Mucosa of rectum (tissue), 2 donors: ENCODE data around the gene STAG3.

Source experiments
- H3K27ac ChIP-seq, 2 donors: one replicate each; pipeline ENCODE4 v1.7.0; 2013; ENCODE audit warnings: inconsistent platforms in 2 of 2, low read depth in 2 of 2, low read length in 2 of 2
- H3K27me3 ChIP-seq, 2 donors: one replicate each; pipeline ENCODE4 v1.7.0; 2013; ENCODE audit warnings: low read length in 2 of 2; ENCODE audit not compliant: control insufficient read depth in 2 of 2, insufficient read depth in 2 of 2
- H3K36me3 ChIP-seq, 2 donors: one replicate each; pipeline ENCODE4 v1.7.0; 2013; ENCODE audit warnings: low read length in 2 of 2; ENCODE audit not compliant: control insufficient read depth in 2 of 2, insufficient read depth in 2 of 2
- H3K4me1 ChIP-seq, 2 donors: one replicate each; pipeline ENCODE4 v1.7.0; 2013; ENCODE audit warnings: low read length in 2 of 2, mild to moderate bottlenecking in 1 of 2; ENCODE audit not compliant: control insufficient read depth in 2 of 2, insufficient read depth in 2 of 2
- H3K4me3 ChIP-seq, 2 donors: one replicate each; pipeline ENCODE4 v1.7.0; 2013; ENCODE audit warnings: low read length in 2 of 2
- H3K9ac ChIP-seq, 2 donors: one replicate each; pipeline ENCODE4 v1.7.0; 2013; ENCODE audit warnings: low read length in 2 of 2, low read depth in 1 of 2, mild to moderate bottlenecking in 1 of 2
- H3K9me3 ChIP-seq, 2 donors: one replicate each; pipeline ENCODE4 v1.7.0; 2013; ENCODE audit warnings: low read length in 2 of 2; ENCODE audit not compliant: control insufficient read depth in 2 of 2
- donor health status: healthy.
- donor health status: Normal muscosa, but diverticular disease.

STAG3 gene

DNA sequence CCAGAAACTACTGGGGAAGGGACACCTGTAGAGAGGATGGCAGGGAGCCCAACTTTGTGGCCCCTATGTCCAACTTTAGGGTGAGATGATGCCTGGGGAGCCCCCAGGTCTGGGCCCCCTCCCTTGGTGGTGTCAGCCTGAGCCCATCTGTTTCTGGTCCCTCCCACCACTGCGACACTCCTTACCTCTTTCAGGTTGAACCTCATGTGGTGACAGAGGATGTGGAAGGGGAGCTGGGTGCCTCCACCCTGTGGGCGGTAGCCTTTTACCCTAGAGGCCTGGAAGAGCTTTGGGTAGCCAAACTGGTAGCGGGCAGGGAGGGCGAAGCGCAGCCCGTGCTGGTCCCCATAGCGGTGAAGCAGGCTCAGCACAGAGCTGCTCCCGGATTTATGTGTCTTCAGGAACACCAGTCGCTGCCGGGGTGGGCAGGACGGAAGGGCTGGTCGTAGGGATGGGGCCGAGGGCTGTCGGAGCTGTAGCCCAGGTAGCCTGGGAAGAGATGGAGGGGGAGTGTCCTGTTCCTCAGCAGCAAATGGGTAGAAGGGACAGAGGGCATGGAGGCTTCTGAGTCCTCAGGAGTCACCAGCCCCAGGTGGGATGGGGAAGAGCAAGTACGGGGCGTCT lies 11.3 kb upstream of the STAG3 start:
- H3K36me3 ChIP-seq: no peaks in the 10 kb centered on the region
- H3K4me1 ChIP-seq: peaks cover 26 to 36% of the 10 kb centered on the region in 2 donors
- peaks cover 0 to 2% of the 10 kb centered on the region in 2 donors for H3K27me3 ChIP-seq
- no peak overlapping the region for H3K9ac ChIP-seq
- H3K9me3 ChIP-seq: no peaks in the 10 kb centered on the region
- no peak overlapping the region for H3K27ac ChIP-seq
- H3K4me3 ChIP-seq: no peak overlapping the region

DNA sequence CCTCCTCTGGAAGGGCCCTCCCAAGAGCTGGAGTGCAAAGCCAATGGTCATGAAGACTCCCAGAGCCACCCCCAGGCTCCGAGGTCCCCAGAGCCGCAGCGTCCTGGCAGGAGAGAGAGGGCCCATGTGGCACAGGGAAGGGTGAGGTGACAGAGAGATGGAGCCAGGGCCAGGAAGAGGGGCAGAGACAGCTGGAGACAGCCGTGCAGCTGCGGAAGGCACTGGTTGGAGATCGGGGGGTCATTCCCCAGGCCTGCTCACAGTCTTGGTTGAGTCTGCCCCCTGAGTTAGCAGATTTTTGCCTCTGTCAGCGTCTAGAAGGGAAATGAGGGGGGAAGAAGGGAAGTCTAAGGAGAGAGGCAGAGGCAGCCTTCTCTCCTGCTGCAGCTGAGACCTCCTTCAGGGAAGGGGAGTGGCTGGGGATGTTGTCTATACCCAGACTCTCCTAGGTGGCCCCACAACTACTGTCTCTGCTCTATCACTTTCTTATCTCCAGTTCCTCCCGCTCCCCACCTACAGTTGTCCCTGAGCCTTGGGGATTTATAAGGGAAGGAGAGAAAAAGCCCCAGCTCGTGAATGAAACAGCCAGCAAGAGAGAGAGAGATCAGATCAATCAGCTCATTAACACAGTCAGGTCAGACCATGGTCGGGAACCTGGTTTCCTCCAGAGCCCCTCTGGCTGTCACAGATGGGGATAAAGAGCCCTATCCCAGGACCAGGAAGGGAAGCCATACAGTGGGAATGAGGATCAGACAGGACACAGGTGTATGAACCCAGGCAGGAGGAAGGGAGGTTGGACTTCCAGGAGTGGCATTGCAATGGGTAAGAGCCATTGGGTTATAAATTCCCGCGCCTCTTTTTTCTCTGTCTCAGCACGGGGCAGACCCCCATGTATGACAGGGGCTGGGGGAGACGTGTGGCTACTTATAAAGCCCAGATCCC lies 10.5 kb upstream of the STAG3 start:
- Histone ChIP-seq H3K36me3 (no peaks in the 10 kb centered on the region), H3K9me3 (no peaks in the 10 kb centered on the region), H3K4me1 (peaks cover 32 to 36% of the 10 kb centered on the region in 2 donors), H3K4me3 (peak overlapping the region; percentile 65 to 74), H3K27ac (peak overlapping the region in 1 of 2 donors; percentile 69), H3K9ac (peak overlapping the region; percentile 54 to 59), H3K27me3 (peaks cover 0 to 2% of the 10 kb centered on the region in 2 donors)

DNA sequence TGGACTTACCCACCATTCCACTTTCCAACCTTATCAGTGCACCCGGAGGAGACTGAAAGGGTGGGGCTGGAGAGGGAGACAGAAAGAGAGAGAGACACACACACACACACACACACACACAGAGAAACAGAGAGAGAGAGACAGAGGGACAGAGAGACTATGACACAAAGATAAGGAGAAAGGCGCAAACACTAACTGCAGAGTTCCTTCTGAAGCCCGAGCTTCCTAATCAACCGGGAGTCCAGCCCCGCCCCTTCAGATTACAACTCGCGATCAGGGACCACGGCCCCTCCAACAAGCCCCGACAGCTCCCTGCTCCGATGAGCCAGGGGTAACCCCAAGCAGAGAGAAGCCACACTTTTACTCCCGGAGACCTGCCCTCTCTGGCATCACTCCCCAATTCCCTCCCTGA lies 9.8 kb upstream of the STAG3 start:
- peaks cover 0 to 2% of the 10 kb centered on the region in 2 donors for H3K27me3 ChIP-seq
- peak overlapping the region; percentile 69 to 70 for H3K27ac ChIP-seq
- peak overlapping the region; percentile 65 to 74 for H3K4me3 ChIP-seq
- peak overlapping the region; percentile 54 to 59 for H3K9ac ChIP-seq
- no peaks in the 10 kb centered on the region for H3K36me3 ChIP-seq
- H3K9me3 ChIP-seq: no peaks in the 10 kb centered on the region
- H3K4me1 ChIP-seq: peaks cover 29 to 35% of the 10 kb centered on the region in 2 donors

DNA sequence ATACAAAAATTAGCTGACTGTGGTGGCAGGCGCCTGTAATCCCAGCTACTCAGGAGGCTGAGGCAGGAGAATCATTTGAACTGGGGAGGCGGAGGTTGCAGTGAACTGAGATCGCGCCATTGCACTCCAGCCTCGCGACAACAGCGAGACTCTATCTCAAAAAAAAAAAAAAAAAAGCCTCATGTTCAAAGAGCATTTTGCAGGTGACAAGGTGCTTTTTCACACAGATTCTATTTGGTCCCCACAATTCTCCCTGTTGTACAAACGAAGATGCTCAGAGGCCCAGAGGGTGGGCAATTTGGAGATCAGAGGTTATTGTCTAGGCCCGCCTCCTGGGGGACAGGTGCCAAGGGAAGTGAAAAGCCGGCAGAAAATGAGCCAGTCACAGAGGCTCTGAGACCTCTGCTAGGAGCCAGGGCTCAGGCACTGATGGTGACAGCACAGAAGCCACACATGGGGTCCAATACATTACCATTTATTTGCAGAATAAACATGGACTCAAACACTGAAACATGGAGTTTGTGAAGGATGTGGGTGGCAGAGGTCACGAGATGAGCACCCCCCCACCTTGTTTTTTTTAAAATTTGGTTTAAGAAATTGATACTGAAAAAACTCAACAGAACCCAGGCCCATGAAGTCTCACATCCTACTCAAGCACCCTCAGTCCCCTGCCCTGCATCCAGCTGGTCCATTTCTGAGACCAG lies 8.4 kb upstream of the STAG3 start:
- Histone ChIP-seq H3K9ac (no peak overlapping the region), H3K36me3 (no peaks in the 10 kb centered on the region), H3K27ac (no peak overlapping the region), H3K27me3 (peaks cover 0 to 2% of the 10 kb centered on the region in 2 donors), H3K9me3 (no peaks in the 10 kb centered on the region), H3K4me3 (no peak overlapping the region), H3K4me1 (peaks cover 26 to 27% of the 10 kb centered on the region in 2 donors)

DNA sequence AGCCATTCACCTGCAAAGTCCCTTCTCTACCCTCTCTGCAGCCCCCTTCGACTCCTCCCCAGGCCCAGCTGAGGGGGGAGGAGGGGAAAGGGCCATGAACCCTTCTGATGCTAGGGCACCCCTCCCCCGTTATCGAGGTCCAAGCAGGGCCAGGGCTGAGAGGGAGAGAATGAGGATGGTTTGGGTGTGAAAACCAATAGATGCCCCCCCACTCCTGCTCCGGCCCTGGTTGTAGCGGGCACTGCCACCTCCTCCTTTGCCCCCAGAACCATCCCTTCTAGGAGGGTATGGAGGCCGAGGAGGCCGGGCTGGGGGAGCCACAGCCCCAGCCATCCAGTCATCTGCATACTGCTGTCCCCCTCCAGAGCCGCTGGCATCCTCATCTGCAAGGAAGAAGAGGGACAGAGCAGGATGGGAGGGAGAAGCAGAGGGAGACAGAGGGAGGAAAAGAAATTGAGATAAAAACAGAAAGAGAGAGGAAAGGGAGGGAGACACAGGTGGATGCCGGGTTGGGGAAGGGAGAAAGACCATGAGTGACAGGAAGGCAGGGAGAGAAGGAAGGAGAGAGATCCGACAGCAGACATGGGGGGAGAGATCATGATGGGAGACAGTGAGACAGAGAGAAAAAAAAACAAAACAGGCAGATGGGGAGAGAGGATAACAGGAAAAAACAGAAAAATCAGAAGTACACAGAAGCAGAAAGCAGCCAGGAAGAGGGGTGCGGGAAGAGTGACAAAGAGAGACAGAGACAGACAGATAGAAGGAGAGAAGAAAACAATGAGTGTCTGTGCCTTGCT lies 7.4 kb upstream of the STAG3 start:
- Histone ChIP-seq H3K36me3 (no peaks in the 10 kb centered on the region), H3K9me3 (no peaks in the 10 kb centered on the region), H3K27me3 (peaks cover 0 to 2% of the 10 kb centered on the region in 2 donors), H3K9ac (no peak overlapping the region), H3K4me3 (no peak overlapping the region), H3K27ac (no peak overlapping the region), H3K4me1 (peaks cover 26 to 27% of the 10 kb centered on the region in 2 donors)

DNA sequence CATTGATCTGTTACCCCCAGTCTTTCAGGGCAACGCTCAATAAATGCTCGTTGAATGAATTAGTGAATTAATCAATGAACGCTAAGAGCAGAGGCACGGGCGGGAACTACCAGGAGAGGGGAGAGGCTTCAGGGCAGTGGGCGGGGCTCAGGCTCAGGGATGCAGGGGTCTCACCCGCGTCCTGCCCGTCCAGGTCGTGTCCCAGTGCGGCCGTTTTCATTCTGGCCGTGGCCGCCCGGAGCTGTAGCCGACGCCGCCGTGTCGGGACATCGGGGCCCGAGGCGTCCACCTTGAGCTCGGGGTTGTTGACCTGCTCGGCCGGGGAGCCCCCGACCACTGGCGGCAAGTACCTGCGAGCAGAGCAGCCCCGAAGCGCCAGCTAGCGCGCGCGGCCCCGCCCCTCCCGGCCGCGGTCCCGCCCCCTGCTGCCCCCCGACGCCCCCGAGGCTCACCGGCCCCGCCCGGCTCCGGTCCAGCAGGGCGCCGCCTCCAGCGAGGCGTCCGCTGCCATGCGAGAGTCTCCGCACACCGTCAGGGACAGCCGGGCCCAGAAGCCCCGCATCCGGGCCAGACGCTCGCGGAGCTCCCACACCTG lies 6.5 kb upstream of the STAG3 start:
- H3K4me3 ChIP-seq: peak overlapping the region; percentile 31 to 42
- no peak overlapping the region for H3K27ac ChIP-seq
- peaks cover 26 to 27% of the 10 kb centered on the region in 2 donors for H3K4me1 ChIP-seq
- no peaks in the 10 kb centered on the region for H3K9me3 ChIP-seq
- H3K27me3 ChIP-seq: peaks cover 0 to 2% of the 10 kb centered on the region in 2 donors
- peak overlapping the region in 1 of 2 donors; percentile 55 for H3K9ac ChIP-seq
- no peaks in the 10 kb centered on the region for H3K36me3 ChIP-seq

DNA sequence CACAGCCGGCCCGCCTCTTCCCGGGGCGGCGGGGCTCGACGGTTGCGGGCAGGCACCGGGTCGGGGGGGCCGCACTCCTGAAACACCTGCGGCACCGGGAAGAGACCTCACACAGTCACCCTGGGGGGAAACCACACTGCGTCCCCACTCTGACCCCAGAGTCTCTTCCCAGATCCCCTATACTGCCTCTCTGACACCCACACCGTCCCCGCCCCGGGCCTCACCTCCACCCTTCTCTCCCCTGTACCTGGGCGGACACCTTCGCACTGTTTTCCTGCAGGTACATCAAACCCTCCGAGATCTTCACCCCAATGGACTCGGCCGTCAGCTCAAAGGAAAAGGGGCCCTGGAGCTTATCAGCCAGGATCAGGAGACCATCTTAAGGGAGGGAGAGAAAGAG lies 5.9 kb upstream of the STAG3 start:
- H3K9me3 ChIP-seq: no peaks in the 10 kb centered on the region
- no peaks in the 10 kb centered on the region for H3K36me3 ChIP-seq
- H3K27me3 ChIP-seq: no peaks in the 10 kb centered on the region
- no peak overlapping the region for H3K4me3 ChIP-seq
- no peak overlapping the region for H3K9ac ChIP-seq
- H3K27ac ChIP-seq: no peak overlapping the region
- H3K4me1 ChIP-seq: peaks cover 23 to 26% of the 10 kb centered on the region in 2 donors

DNA sequence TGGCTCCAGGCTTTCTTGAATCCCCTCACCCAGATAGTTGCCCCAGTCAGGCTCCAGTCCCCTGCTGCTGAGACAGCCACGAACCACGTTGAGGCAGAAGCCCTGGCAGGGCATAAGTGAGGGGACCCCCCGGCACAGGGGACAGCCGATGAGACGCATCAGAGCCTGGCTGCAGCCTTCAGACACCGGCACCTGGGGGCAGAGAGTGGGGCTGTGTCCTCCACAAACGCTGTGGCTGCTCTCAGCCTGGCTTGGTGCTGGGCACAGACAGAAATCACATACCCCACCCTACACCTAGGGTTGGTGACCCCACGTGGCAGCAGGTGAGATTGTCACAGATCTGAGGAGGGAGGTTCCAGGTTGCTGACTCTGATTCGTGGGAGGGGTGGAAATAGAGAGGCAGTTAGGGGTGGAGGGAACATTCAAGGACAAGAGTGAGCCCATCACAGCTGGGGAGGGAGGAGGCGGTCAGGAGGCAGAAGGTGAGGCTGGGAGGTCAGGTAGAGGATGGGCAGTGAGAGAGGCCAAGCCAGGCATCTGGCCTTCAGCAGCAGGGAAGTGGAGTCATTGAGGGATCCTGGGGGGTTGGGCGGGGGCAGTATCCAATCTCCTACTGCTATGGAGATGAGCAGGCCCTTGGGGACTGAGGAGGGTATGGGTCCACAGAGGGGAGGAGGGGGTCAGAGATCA lies 3.8 kb upstream of the STAG3 start:
- Histone ChIP-seq H3K27ac (no peak overlapping the region), H3K9me3 (no peaks in the 10 kb centered on the region), H3K4me1 (peaks cover 7 to 10% of the 10 kb centered on the region in 2 donors), H3K36me3 (no peaks in the 10 kb centered on the region), H3K27me3 (no peaks in the 10 kb centered on the region), H3K4me3 (no peak overlapping the region), H3K9ac (no peak overlapping the region)

DNA sequence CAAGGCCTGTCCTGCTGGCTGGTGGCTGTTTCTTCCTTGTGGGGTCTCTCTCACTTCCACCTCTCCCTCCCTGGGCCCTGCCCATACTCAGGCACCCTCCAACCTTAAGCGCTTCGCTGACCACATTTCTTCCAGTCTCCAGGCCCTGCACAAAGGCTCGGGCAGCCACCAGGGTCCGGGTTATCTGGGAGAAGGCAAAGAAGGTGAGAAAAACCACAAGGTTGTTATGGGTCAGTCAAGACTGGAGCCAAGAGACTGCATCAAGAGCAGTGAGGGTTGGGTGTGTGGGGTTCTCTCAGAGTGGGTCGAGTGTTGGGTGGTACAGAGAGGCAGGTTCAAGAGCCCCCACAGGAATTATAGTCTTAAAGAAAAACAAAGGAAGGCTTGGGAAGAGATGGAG lies 3.1 kb upstream of the STAG3 start:
- H3K9me3 ChIP-seq: no peaks in the 10 kb centered on the region
- H3K4me1 ChIP-seq: peaks cover 7 to 10% of the 10 kb centered on the region in 2 donors
- H3K27me3 ChIP-seq: no peaks in the 10 kb centered on the region
- no peak overlapping the region for H3K9ac ChIP-seq
- no peaks in the 10 kb centered on the region for H3K36me3 ChIP-seq
- H3K27ac ChIP-seq: no peak overlapping the region
- no peak overlapping the region for H3K4me3 ChIP-seq
